ENCODE results near the gene ACSL1. TPM values are rescaled to one million over a fixed set of nuclear protein-coding genes. Genes with fewer than 3 reads are reported as not detected.

Gene ACSL1
- polyA plus RNA-seq, 1 donor, result 57.7 TPM

GRCh38 chr4:184719407-184719806 is 106.4 kb downstream of the ACSL1 start:
- no peak for DNase-seq

- DNase-seq, result no peak
Measured at GRCh38 chr4:184715526-184715925, 110.2 kb downstream of the ACSL1 start.

- no peak for DNase-seq
Measured at GRCh38 chr4:184713887-184714286, 111.9 kb downstream of the ACSL1 start.

GRCh38 chr4:184712322-184712721 is 113.4 kb downstream of the ACSL1 start:
- DNase-seq, result no peak

GRCh38 chr4:184706453-184706852 is 119.3 kb downstream of the ACSL1 start:
- DNase-seq, result no peak

GRCh38 chr4:184705692-184706091 is 120.1 kb downstream of the ACSL1 start:
- DNase-seq, result no peak

Other genes with a start within 250 kb of the ACSL1 start
- gene CASP3, start 176.5 kb downstream of the ACSL1 start, polyA plus RNA-seq (ENCODE audit: insufficient read length), result 38.2 TPM
- 47.8 TPM for gene PRIMPOL, start 176.2 kb downstream of the ACSL1 start, polyA plus RNA-seq (ENCODE audit: insufficient read length)
- 75.4 TPM for gene CENPU, start 91.9 kb downstream of the ACSL1 start, polyA plus RNA-seq (ENCODE audit: insufficient read length)
- gene HELT, start 192.5 kb upstream of the ACSL1 start, polyA plus RNA-seq (ENCODE audit: insufficient read length), result not detected